Smooth muscle cell (in vitro differentiated cells): ENCODE measurements around the gene TMUB1. TPM values are rescaled to one million over a fixed set of nuclear protein-coding genes. Genes with fewer than 3 reads are reported as not detected.

Experiments
- DNase-seq: peaks from one replicate; lab custom pipeline; 2025; ENCODE audit not compliant: unreplicated experiment; lab: John Stamatoyannopoulos, UW
- H2AFZ ChIP-seq: fragments of 200-600 bp; sonication (generic); 2 replicates; pipeline ENCODE4 v1.6.0; 2016; ENCODE audit warnings: antibody characterized with exemption, low read depth, mild to moderate bottlenecking
- H3F3A ChIP-seq: fragments of 200-600 bp; sonication (generic); 2 replicates; pipeline ENCODE4 v1.6.0; 2017; ENCODE audit warnings: antibody characterized with exemption, low read depth
- H3K27ac ChIP-seq: fragments of 200-600 bp; sonication (generic); 2 replicates; pipeline ENCODE4 v1.5.1; 2016; ENCODE audit warnings: low read depth, mild to moderate bottlenecking
- H3K27me3 ChIP-seq: fragments of 200-600 bp; sonication (generic); 2 replicates; pipeline ENCODE4 v1.6.1; 2016; ENCODE audit warnings: low read depth, mild to moderate bottlenecking
- H3K36me3 ChIP-seq: fragments of 200-600 bp; sonication (generic); 2 replicates; pipeline ENCODE4 v1.5.1; 2016; ENCODE audit warnings: low read depth
- H3K4me1 ChIP-seq: fragments of 200-600 bp; sonication (generic); 2 replicates; pipeline ENCODE4 v1.5.1; 2016; ENCODE audit warnings: low read depth
- H3K4me2 ChIP-seq: fragments of 200-600 bp; sonication (generic); 2 replicates; pipeline ENCODE4 v1.6.0; 2016; ENCODE audit warnings: mild to moderate bottlenecking
- H3K4me3 ChIP-seq: fragments of 200-600 bp; sonication (generic); 2 replicates; pipeline ENCODE4 v1.5.1; 2016; ENCODE audit warnings: mild to moderate bottlenecking
- H3K79me2 ChIP-seq: fragments of 200-600 bp; sonication (generic); 2 replicates; pipeline ENCODE4 v1.6.0; 2016; ENCODE audit warnings: low read depth, mild to moderate bottlenecking
- H3K9ac ChIP-seq: fragments of 200-600 bp; sonication (generic); 2 replicates; pipeline ENCODE4 v1.6.0; 2016; ENCODE audit warnings: low read depth
- H3K9me3 ChIP-seq: fragments of 200-600 bp; sonication (generic); replicated peaks from 2 replicates; pipeline ENCODE4 v1.5.1; 2016; ENCODE audit warnings: low read depth
- H4K20me1 ChIP-seq: fragments of 200-600 bp; sonication (generic); 2 replicates; pipeline ENCODE4 v1.6.0; 2016; ENCODE audit warnings: low read depth
- CTCF ChIP-seq: fragments of 200-600 bp; sonication (generic); IDR thresholded peaks from 2 replicates; pipeline ENCODE4 v1.5.1; 2017; ENCODE audit warnings: borderline replicate concordance, mild to moderate bottlenecking, antibody characterized with exemption; ENCODE audit not compliant: insufficient read depth, poor library complexity, severe bottlenecking
- WGBS: methylation state at CpG from one replicate; pipeline ENCODE4 v1.1.7; 2016; ENCODE audit warnings: low lambda C conversion rate; 5-methylcytosine and 5-hydroxymethylcytosine counted together
- polyA plus RNA-seq: library from polyadenylated mRNA; unstranded; fragments of >200 nt; fragmentation: Nextera tagmentation; extraction: Ambion mirVana; gene quantifications from 2 replicates; pipeline ENCODE4 v1.2.1, GENCODE V29; 2016
- total RNA-seq: library from RNA; depleted of rRNA; stranded (reverse); fragments of >200 nt; gene quantifications from 2 replicates; pipeline ENCODE4 v1.2.3, GENCODE V29; 2014

TMUB1 gene
- total and polyA plus RNA-seq, 2 experiments from 2014 or later, result 35.9 to 69.8 TPM

DNA sequence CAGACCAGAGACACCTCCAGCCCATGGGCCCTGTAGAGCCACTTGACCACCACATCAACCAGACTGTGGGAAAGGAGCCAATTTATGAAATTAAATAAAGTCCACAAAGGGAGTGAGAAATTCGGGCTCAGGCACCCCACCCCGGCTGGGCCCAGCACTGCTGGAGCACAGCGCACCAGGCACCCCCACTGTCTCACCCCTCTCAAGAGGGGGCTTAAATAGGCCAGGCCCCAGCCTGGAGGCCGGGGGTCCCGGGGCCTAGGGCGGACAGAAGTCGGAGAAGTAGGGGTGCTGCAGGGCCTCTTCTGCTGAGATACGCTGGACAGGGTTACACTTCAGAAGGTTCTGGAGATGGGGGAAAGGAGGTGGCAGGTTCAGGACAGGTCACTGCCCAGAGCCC, 29.5 kb downstream of the TMUB1 start:
- 88% methylated on average over 8 of the region's 8 CpGs for WGBS
- H3K9ac ChIP-seq, result no peak overlapping the region

DNA sequence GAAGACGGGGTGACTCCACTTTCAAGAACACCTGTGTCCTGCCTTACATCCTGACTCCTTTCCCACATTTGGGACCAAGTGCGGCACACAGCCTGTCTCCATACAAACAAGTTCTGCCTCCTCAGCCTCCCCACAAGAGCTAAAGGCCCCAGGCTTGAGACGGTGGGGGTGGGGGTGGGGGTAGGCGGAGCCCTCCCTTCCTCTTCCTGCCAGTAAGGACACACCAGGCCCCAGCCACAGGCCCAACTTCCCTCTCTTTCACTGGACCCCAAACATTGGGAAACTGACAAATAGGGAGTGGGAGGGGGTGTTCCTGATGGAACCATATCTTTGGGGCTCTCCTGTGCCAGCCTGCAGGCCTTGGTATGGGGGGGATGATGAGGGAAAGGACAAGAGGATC, 30.2 kb downstream of the TMUB1 start:
- peaks cover 8% of the 10 kb centered on the region for H4K20me1 ChIP-seq
- no peaks in the 10 kb centered on the region for H3K27me3 ChIP-seq
- no peak overlapping the region for H3K9ac ChIP-seq
- no peak overlapping the region for H3K27ac ChIP-seq
- no peak for TF ChIP-seq CTCF
- no peaks in the 10 kb centered on the region for H3K9me3 ChIP-seq
- H2AFZ ChIP-seq, result no peak overlapping the region
- DNase-seq, result no peak
- no peaks in the 10 kb centered on the region for H3F3A ChIP-seq
- no peaks in the 10 kb centered on the region for H3K79me2 ChIP-seq
- no peak overlapping the region for H3K4me3 ChIP-seq
- peaks cover 7% of the 10 kb centered on the region for H3K4me1 ChIP-seq
- H3K4me2 ChIP-seq, result no peak overlapping the region
- WGBS, result 73% methylated on average over 4 of the region's 4 CpGs
- H3K36me3 ChIP-seq, result no peaks in the 10 kb centered on the region

More for the DNA sequence above, 29.5 kb downstream of the TMUB1 start:
- no peaks in the 10 kb centered on the region for H3K27me3 ChIP-seq
- H3K4me2 ChIP-seq, result no peak overlapping the region
- H3K4me3 ChIP-seq, result no peak overlapping the region
- peaks cover 8% of the 10 kb centered on the region for H4K20me1 ChIP-seq
- no peaks in the 10 kb centered on the region for H3K36me3 ChIP-seq
- DNase-seq, result no peak
- no peaks in the 10 kb centered on the region for H3F3A ChIP-seq
- peaks cover 11% of the 10 kb centered on the region for H3K4me1 ChIP-seq
- H3K79me2 ChIP-seq, result no peaks in the 10 kb centered on the region
- no peak overlapping the region for H3K27ac ChIP-seq
- H3K9me3 ChIP-seq, result no peaks in the 10 kb centered on the region
- no peak for TF ChIP-seq CTCF
- no peak overlapping the region for H2AFZ ChIP-seq

GRCh38 chr7:151051108-151051507, 32.2 kb downstream of the TMUB1 start:
- Histone ChIP-seq H3F3A (no peaks in the 10 kb centered on the region), H3K4me2 (peak overlapping the region; percentile 82), H2AFZ (no peak overlapping the region), H3K9me3 (no peaks in the 10 kb centered on the region), H3K4me3 (peak overlapping the region; percentile 29), H3K27ac (no peak overlapping the region), H3K4me1 (no peaks in the 10 kb centered on the region), H3K27me3 (no peaks in the 10 kb centered on the region), H4K20me1 (peaks cover 8% of the 10 kb centered on the region), H3K9ac (no peak overlapping the region), H3K79me2 (no peaks in the 10 kb centered on the region), H3K36me3 (no peaks in the 10 kb centered on the region)
- no peak for TF ChIP-seq CTCF
- peak; percentile 56 for DNase-seq
- WGBS, result 2% methylated on average over 35 of the region's 50 CpGs

DNA sequence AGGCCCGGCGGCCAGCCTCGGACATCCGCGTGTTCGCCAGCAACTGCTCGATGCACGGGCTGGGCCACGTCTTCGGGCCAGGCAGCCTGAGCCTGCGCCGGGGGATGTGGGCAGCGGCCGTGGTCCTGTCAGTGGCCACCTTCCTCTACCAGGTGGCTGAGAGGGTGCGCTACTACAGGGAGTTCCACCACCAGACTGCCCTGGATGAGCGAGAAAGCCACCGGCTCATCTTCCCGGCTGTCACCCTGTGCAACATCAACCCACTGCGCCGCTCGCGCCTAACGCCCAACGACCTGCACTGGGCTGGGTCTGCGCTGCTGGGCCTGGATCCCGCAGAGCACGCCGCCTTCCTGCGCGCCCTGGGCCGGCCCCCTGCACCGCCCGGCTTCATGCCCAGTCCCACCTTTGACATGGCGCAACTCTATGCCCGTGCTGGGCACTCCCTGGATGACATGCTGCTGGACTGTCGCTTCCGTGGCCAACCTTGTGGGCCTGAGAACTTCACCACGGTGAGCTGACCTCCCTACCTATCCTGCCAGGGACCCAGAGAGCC, 34.3 kb downstream of the TMUB1 start:
- Histone ChIP-seq H3K36me3 (no peaks in the 10 kb centered on the region), H3K4me3 (no peak overlapping the region), H4K20me1 (peaks cover 8% of the 10 kb centered on the region), H3K4me1 (no peaks in the 10 kb centered on the region), H3K27me3 (no peaks in the 10 kb centered on the region), H3K4me2 (no peak overlapping the region), H3K79me2 (no peaks in the 10 kb centered on the region), H3F3A (no peaks in the 10 kb centered on the region), H2AFZ (no peak overlapping the region), H3K9me3 (no peaks in the 10 kb centered on the region), H3K27ac (no peak overlapping the region), H3K9ac (no peak overlapping the region)
- WGBS, result 96% methylated on average over 38 of the region's 38 CpGs
- DNase-seq, result no peak
- no peak for TF ChIP-seq CTCF
